GM19468 (cell line): ENCODE measurements around the gene TSPYL4.
A peak's percentile ranks its signal among the peaks of the same experiment; 100 is the strongest.

ENCODE experiments used
- ATAC-seq: cut with Tn5 transposase; IDR thresholded peaks from one replicate; pipeline ENCODE4 v1.9.1; 2021; ENCODE audit warnings: mild to moderate bottlenecking, moderate library complexity, moderate number of reproducible peaks; ENCODE audit not compliant: unreplicated experiment; ENCODE audit errors: extremely low read depth

TSPYL4 gene

DNA sequence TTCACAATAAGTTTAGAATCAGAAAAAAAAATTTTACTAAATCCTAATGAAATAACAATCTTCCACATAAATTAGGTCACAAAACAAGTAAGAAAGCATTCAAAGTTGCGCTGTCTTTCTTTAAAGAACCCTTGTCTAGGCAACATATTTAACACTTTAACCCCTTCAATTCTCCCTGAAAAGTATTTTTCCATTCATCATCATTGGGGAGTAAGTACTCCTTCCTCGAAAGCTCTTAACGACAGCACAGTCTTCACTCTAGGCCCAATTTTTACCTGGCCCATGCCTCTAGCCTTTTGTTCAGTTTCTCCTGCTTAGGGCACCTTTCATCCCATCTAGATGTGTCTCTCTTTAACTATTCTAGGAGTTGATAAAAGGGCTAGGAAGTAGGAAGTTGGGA lies 23.2 kb upstream of the TSPYL4 start:
- no peak for ATAC-seq

DNA sequence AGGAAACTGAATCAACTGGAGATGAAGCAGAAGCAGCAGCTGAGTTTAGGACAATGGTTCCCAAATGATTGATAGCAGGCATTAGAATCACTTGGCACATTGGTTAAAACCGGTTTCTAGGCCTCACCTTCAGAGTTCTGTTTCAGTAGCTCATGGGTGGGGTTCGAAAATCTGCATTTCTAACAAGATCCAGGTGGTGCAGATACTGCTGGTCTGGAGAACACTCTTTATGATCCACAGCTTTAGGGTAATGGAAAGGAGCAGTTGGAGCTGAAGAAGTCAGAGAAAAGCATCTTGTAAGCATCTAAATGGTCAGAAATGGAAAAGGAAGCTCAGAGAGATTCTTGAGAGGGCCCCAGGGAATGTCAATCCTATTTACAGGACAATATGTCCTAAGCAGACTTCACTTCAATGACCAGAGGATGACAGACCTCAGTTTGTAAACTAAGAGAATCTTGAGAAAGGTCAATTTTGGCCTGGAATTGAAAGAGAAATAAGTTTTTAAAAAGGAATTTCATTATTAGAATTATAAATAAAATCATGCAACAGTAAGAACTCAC lies 17.4 kb upstream of the TSPYL4 start:
- no peak for ATAC-seq

DNA sequence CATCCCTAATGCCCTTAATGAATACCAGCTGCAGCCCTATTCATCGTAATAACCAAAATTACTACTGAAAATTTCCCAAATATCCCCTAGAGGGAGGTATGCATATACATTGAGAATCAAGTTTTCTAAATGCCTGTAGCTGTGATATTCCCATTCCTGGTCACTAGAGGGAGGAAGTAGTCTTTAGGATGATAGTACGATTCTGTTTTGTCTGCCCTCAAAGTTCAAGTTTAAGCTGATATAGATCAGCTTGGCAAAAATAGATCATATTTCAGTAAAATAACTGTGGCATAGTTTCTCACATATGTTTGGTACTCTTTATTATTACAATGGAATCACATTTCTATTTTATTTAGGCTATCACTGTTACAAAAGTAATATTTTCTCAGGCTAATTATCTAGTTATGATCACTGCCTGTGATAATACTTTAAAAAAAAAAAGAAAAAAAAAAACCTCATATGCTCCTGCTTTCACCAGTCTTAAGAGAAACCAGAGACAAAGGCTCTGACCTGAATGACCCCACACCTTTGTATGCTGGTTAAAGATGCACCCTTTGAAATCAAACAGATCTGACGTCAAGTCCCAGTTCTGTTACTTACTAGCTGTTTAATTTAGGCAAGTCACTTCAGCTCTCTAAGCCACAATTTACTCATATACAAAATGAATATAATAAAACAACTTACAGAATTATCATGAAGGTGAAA lies 14.9 kb upstream of the TSPYL4 start:
- ATAC-seq: peak; percentile 63

DNA sequence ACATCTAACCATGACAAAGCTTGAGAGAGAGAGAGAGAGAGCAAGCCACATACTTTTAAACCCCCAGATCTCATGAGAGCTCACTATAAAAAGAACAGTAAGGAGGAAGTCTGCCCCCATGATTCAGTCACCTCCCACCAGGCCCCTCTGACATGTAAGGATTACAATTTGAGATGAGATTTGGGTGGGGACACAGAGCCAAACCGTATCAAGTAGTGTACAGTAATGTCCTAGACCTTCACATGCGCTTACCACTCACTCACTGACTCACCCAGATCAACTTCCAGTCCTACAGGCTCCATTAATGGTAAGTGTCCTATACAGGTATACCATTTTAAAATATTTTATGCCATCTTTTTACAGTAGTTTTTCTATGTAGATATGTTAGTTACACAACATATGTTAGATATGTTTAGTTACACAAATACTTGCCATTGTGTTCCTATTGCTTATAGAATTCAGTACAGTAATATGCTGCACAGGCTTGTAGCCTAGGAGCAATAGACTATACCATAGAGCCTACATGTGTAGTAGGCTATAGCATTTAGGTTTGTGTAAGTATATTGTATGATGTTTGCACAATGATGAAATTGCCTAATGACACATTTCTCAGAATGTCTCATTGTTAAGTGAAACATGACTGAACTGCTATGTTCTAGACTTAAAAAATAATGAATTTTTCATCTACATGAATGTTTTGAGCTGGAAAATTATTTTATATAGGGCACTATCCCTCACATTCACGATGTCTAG lies 14.1 kb upstream of the TSPYL4 start:
- ATAC-seq: no peak

DNA sequence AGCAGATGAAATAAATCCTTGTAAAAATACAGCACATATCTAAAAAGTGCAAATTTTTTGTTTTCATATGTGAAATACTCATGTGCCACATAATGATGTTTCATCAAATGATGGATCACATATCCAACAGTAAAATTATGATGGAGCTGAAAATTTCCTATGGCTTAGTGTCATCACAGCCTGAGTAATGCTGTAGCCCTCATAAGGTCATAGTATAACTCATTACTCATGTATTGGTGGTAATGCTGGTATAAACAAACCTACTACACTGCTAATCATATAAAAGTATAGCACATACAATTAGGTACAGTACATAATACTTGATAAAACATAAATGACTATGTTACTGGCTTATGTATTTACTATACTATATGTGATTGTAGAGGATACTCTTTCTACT lies 12.9 kb upstream of the TSPYL4 start:
- ATAC-seq: no peak

DNA sequence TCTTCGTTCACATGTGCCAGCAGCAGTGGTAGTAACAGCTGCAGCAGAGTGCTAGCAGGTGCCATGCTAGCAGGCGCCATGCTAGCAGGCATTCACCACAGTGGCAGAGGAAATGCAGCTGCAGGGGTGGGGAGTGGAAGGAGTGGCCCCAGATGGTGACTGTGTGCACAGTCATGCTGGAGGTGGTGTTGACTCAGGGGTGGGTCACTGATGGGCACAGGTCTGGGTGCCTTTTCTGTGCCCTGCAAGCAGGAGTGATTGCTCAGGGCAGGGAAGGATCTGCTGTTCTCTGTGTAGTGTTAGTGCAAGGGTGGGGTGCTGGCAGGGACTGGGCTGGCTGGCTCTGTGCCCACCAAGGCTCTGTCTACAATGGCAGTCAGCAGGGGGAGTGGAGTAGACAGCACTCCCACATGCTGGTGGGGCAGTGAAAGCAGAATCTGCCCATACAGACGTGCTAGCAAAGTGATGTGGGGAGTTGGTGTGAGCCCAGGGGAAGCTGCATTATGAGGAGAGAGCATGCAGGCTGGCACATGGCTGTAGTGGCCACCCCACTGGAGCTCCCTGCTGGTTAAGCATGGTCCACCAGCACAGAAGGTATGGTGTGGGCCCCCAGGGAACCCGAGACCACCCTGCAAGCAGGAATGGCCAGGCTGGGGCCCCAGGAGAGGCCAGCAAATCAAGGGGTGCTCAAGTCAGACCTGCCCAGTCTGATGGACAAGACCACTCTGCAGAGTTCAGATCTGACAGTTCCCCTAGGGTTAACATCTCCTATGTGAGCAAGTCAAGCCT lies 11.4 kb upstream of the TSPYL4 start:
- no peak for ATAC-seq

DNA sequence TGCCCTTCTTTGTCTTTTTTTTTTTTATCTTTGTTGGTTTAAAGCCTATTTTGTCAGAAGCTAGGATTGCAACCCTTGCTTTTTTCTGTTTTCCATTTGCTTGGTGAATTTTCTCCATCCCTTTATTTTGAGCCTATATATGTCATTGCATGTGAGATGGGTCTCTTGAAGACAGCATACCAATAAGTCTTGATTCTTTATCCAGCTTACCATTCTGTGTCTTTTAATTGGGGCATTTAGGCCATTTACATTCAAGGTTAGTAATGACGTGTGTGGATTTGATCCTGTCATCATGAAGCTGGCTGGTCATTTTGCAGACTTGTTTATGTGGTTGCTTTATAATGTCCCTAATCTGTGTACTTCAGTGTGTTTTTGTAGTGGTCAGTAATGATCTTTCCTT lies 9.5 kb upstream of the TSPYL4 start:
- ATAC-seq: no peak

DNA sequence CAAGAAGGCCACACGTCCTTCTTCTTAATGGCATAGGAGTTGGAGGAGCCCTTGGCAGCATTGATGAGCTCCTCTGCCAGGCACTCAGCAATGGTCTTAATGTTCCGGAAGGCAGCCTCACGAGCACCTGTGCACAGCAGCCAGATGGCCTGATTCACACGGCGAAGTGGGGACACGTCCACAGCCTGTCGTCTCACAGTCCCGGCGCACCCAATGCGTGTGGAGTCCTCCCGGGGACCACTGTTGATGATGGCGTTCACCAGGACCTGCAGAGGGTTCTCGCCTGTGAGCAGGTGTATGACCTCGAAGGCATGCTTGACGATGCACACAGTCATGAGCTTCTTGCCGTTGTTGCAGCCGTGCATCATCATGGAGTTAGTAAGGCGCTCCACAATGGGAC lies 4.6 kb upstream of the TSPYL4 start:
- no peak for ATAC-seq

DNA sequence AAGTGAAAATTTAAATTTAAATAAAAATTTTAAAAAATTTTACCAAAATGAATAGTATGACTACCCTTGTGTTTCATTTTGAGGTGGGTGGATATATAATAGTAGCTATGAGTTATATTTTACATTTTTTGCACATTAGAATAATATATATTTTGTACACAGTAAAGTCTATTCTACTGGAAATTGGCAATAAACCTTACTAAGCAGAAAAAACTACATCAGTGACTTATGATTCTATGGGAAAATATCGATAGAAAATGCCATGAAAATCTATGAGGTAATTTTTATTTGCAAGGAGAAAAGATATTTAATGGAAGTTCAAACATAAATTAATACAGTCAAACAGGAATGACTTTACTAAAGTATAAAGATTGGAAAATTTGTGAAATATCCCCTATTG lies 2.8 kb upstream of the TSPYL4 start:
- ATAC-seq: no peak

DNA sequence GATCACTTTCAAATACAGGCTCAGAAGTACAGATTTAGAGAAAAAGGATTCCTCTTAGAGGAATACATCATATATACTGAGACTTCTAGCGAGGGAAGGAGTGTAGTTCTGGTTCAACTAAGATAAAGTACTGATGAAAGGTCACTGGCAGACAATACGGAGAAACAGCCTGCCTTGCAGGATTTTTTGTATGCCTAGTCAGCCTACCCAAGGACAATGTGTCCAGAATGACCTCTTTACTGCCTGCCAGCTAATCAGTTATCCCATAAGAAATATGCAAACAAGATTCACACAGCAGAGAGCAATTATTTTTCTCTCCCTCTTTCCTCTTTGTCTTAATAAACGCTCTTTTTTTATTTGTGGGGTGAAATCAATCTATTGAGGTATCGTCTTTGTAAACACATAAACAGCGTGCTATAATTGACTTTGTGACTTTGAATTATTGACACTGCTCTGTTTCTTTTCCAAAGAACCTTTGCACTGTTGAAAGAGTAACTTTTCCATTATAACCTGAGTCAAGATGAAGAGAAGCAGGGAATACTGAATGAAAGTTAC lies 1.4 kb upstream of the TSPYL4 start:
- ATAC-seq: no peak

DNA sequence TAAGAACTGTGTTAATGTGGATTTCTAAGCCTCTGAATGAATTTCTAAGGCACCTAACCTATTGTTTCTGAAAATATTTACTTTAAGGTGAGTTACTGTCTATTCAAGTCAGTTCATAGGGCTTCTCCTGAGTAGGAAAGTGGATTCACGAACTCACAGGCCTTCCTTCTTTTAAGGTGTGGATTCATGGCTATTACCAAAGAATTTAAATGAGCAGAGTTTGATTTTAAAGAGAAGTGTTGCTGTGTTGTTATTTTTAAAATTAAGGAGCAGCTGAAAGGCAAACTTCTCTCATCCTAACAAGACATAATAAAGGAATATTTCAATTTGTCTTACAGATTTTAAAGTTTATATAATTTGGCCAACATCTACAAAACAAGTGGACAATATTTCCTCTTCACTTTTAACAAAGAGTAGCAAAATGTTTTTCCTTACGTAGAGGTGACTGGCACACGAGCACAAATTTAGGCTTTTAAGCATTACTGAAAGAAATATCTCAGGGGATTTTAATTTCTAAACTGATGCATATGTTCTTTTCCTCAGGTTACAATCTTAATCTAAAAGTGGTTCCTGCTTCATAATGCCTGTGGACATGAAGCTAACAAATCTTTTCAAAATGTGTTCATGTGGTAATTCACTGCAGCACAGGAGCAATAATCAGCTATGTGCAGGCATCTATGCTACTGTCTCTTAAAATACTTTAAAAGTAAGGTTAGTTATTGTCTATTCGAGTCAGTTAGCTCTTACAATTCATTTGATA lies 602 bp upstream of the TSPYL4 start:
- peak; percentile 21 for ATAC-seq

DNA sequence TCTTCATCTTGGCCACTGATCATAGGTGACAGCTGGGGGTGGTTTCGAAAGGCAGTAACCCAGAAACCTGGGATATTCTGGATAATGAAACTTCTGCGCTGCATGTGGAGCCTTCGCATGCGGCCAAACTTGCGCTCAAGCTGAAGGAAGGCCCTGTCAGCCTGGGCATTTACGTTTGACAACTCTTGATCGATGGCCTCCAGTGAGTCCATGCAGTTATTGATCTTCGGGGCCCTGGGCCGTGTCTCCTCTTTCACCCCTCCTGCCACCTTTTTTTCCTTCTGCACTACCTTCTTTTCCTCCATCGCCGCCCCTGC lies 729 bp downstream of the TSPYL4 start:
- no peak for ATAC-seq

DNA sequence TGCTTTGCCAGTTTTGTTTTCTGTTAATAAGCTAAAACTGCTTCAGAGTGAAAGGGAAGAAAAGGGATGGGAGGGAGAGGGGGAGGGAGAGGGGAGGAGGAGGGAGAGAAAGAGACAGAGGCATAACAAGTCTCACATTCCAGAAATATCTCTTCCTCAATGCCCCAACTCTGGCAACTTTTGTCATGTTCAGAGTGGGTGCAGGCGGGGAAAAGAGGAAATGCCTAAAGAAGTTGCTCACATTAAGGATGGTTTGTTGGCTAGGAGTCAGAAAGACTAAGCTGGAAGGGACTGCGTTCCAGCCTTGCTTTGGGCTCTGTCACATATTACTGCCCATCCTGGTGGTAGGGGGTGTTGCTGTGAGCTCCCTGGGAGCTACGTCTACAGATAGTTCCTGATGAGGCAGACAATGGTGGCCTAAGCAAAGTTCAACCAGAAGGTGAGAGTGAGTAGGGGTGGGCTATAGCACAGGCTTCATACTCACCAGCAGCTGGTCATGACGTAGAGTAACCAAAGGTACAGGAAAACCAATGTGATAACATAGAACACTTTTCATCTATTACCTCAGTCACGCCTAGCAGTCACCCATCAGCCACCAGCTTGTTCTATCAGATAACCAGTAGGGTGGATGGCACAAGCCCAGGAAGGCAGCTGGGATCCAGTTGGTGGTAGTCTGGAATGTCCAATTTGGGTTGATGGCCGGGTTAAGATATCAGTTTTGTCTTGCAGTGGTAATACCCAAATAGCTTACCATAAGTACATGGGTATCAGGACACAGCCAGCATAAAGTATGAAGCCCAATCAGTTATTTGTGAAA lies 2.1 kb downstream of the TSPYL4 start:
- no peak for ATAC-seq

DNA sequence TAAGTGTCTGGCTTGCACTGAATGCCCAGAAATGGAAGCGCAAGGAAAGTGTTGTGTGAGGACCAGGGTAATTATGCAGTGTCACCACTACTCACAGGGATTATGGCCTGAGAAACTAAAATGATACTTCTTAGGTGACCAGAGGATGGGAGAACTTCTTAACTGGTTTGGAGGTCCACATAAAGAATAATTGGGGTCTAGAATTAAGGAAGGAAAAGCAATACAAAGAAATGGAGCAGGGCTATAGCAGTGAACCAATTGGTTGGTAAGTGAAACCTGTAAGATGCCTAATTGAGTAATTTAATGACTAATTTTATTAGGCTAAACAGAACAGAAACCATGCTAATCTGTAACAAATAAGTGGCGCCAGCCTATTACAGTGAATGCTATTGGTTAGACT lies 5.3 kb downstream of the TSPYL4 start:
- no peak for ATAC-seq

DNA sequence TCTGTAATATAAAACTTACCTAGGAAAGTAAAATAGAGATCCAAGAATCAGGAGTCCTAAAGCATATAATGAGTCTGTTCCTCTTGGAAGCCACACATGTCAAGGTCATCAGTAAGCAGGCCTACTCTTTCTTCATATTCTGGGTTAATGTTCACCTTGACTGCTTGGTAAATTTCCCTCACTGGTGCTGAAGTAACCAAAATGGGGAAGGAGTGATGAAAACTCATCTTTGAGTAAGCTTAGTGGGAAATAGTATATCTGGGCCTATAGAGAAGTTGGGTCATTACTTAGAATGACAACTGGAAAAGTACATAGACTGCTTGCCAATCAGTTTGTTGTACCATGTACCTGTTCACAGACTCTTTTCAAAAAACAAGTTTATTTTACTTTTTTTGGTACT lies 6.6 kb downstream of the TSPYL4 start:
- no peak for ATAC-seq

DNA sequence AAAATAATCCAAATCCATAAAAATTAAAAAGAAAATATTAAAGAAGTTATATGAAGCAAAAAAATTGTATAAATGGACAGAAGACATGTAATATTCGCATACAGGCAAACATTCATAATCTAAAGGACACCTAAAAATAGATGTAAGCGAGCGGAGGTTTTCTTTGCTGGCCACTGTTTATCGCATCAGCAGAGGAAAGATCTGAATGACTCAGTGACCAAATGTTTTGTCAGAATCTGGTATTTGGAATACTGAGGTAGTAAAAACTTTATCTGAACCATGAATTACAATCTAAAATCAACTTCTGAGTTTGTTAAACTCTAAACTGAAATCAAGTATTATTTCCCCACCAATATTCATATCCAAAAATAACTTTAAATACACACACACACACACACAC lies 7.8 kb downstream of the TSPYL4 start:
- ATAC-seq: no peak

DNA sequence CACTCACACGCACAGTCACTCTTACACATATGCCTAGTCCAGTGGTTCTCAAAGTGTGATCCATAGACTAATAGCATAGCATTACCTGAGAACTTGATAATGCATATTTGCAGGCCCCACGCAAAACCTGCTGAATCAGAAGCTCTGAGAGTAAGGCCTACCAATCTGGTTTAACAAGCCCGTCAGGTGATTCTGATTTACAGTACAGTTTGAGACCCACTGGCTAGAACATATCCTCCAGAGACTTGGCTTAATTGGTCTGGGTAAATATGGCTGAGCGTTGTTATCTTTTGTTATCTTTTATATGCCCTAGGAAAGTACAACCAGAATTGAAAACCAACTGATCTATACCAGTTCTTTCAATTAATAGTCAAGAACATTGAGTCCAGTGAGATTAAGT lies 9.6 kb downstream of the TSPYL4 start:
- ATAC-seq: no peak

DNA sequence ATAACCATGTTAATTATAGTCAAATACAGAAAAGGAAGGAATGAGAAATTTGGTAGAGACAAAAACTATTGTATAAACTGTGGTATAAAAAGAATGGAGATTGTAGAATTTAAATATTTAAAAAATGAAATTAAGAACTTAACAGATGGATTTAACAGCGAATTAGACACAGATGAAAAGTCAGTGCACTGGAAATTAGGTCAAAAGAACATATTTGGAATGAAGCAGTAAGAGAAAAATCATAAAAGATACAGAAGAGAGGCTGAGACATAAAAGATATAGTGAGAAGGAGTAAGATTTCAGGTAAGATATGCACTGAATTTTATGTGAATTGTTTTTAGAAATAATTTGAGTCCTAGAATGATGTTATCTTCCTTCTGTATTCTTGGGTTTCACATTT lies 14.0 kb downstream of the TSPYL4 start:
- no peak for ATAC-seq

DNA sequence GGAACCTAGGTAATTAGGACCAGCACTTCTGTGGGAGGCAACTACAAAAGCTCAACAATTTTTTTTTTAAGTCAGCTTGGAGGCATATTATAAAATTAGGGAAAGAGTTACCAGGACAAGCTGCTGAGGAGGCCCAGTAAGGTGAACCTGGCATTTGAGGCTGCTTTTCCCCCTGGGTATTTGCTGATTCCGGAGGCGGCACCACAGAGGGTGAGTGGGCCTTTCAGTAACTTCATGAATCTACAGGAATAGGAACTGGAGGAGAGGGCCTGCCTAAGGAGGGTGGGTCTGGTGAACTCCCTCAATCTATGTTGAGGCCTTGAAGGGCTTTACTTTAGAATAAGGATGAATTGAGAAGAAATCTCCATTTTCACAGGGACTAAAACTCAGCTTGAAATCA lies 14.6 kb downstream of the TSPYL4 start:
- ATAC-seq: no peak
